Omental fat pad (tissue), 4 donors: ENCODE data around the gene MDH2. TPM values are rescaled to one million over a fixed set of nuclear protein-coding genes. Genes with fewer than 3 reads are reported as not detected.

Source experiments
- ATAC-seq: fragments of 150-250 bp; one replicate; pipeline ENCODE4 v1.9.1; 2016; ENCODE audit warnings: mild to moderate bottlenecking, moderate library complexity; ENCODE audit not compliant: low FRiP score
- DNase-seq: peaks from one replicate; pipeline ENCODE4 v3.0.0-alpha.2; 2019; ENCODE audit warnings: low spot score
- total RNA-seq, 4 donors: library from RNA; depleted of rRNA; stranded (reverse); fragments of >200 nt; gene quantifications; one replicate each; pipeline ENCODE4 v1.1.0, GENCODE V29; 2016
- TF ChIP-seq, protein P1 (sequence below), 3 donors: fragments of 450-650 bp; IDR thresholded peaks; one replicate each; pipeline ENCODE4 v1.5.1; 2016 to 2017; ENCODE audit warnings: antibody characterized with exemption in 3 of 3, mild to moderate bottlenecking in 3 of 3, moderate library complexity in 2 of 3

The MDH2 gene
- total RNA-seq, 4 donors from 2014 or later, result 58.7 to 77.2 (median 67.5) TPM

DNA sequence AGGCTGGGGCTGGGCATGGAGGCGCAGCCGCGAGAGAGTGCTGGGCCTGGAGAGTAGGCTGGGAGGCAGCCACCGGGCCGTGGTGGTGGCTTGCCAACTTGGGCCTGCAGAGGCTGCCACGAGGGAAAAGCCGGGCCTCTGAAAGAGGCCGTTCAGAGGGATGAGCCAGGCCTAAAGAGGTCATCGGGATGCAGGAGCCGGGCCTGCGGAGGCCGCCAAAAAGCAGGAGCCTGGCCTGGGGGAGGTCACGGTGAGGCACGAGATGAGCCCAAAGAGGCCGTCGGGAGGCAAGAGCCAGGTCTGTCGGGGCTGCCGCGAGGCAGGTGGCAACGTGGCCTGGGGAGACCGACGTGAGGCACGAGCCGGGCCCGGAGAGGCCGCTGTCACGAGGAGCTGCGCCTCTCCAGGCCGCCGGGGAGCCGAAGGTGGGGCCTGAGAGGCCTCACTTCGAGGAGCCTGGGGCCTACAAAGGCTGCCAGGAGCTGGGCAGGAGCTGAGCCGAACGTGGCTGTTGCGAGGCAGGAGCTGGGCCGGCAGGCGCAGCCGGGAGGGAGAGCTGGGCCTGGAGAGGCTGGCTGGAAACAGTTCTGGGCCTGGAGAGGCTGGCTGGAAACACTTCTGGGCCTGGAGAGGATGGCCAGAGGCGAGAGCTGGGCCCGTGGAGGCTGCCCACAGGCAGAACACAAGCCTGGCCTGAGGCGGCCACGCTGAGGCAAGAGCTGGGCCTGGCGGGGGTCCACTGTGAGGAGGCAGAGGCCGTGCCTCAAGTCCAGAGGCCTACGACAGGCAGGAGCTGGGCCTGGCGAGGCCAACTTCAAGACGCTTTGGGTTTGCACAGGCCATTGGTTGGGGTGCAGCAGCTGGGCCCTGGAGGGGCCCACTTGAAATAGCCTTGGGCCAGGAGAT, 24.6 kb downstream of the MDH2 start:
- ATAC-seq (no peak), DNase-seq (no peak)
- TF ChIP-seq, protein P1, sequence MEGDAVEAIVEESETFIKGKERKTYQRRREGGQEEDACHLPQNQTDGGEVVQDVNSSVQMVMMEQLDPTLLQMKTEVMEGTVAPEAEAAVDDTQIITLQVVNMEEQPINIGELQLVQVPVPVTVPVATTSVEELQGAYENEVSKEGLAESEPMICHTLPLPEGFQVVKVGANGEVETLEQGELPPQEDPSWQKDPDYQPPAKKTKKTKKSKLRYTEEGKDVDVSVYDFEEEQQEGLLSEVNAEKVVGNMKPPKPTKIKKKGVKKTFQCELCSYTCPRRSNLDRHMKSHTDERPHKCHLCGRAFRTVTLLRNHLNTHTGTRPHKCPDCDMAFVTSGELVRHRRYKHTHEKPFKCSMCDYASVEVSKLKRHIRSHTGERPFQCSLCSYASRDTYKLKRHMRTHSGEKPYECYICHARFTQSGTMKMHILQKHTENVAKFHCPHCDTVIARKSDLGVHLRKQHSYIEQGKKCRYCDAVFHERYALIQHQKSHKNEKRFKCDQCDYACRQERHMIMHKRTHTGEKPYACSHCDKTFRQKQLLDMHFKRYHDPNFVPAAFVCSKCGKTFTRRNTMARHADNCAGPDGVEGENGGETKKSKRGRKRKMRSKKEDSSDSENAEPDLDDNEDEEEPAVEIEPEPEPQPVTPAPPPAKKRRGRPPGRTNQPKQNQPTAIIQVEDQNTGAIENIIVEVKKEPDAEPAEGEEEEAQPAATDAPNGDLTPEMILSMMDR (IDR thresholded peaks at IDR 0.05), result no peak

- TF ChIP-seq, protein P1 (IDR thresholded peaks at IDR 0.05), result no peak
- no peak for ATAC-seq
- DNase-seq, result no peak
These were observed 25.6 kb downstream of the MDH2 start for GRCh38 chr7:76073335-76073990.

DNA sequence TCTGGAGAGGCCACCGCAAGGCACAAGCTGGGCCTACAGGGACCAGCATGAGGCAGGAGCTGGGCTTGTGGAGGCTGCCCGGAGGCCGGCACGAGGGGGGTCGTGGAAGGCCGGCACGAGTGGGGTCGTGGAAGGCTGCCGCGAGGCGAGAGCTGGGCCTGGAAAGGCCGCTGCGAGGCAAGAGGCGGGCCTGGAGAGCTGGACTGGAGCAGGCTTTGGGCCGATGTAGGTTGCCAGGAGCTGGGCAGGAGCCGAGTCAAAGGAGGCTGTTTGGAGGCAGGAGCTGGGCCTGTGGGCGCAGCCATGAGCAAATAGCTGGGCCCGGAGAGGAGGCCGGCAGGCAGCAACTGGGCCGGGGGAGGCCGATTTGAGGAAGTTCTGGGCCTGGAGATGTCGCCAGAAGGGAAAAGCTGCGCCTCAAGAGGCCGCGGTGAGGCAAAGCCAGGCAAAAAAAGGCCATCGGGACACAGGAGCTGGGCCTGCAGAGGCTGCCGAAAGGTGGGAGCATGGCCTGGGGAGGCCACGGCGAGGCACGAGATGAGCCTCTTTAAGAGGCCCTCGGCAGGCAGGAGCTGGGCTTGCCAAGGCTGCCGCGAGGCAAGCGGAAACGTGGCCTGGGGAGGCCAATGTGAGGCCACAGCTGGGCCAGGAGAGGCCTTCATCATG, 26.5 kb downstream of the MDH2 start:
- TF ChIP-seq, protein P1 (IDR thresholded peaks at IDR 0.05), result no peak
- DNase-seq, result no peak
- ATAC-seq, result no peak

GRCh38 chr7:76074972-76075370, 27.1 kb downstream of the MDH2 start:
- TF ChIP-seq, protein P1 (IDR thresholded peaks at IDR 0.05), result no peak
- ATAC-seq, result no peak
- DNase-seq, result no peak

DNA sequence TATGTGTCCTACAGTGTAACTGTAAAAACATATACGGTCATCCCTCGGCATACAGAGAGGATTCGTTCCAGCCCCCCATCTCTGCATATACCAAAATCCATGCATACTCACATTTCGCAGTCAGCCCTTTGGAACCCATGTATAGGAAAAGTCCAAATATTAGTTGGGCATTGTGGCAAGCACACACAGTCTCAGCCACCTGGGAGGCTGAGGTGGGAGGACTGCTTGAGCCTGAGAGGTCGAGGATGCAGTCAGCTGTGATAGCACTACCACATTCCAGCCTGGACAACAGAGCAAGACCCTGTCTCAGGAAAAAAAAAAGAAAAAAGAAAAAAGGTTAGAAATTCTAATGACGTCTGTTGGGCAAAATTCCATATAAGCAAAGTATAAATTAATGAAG, 29.1 kb downstream of the MDH2 start:
- ATAC-seq (no peak), DNase-seq (no peak)
- TF ChIP-seq, protein P1 (IDR thresholded peaks at IDR 0.05), result no peak

DNA sequence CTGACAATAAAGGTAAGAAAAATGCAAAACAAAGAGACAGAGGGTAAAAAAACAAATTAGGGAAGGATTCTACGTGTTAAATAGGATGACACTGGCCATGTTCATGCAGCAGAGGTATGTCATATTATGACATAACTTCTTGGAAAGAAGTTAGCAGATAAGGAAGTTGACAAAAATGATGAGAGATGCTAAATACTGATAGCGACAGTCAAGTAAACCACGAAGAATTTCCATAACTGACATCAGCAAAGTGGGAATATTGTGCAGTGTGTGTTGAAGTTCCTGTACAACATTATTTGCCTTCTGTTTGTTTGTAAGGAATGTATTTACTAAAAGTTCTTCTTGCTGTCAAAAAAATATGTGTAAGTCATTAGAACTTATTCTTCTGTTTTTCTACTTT, 29.5 kb downstream of the MDH2 start:
- DNase-seq, result no peak
- no peak for ATAC-seq
- TF ChIP-seq, protein P1 (IDR thresholded peaks at IDR 0.05), result no peak
